GM21367 (cell line): ENCODE measurements around the gene UCK1.
"Not testable (repeated sequence)": the region's sequence is repeated elsewhere in the genome, so short reads cannot be mapped to it uniquely, and the experiment has no call there.

Source experiments
- ATAC-seq: cut with Tn5 transposase; IDR thresholded peaks from one replicate; pipeline ENCODE4 v1.9.1; 2021; ENCODE audit not compliant: unreplicated experiment

The UCK1 gene

GRCh38 chr9:131524665-131525315, 6.3 kb downstream of the UCK1 start:
- no peak for ATAC-seq

GRCh38 chr9:131523451-131524435, 7.3 kb downstream of the UCK1 start:
- no peak for ATAC-seq

- ATAC-seq: no peak
Measured at GRCh38 chr9:131523086-131523388, 8.0 kb downstream of the UCK1 start.

- ATAC-seq: no peak
Measured at GRCh38 chr9:131522257-131523085, 8.6 kb downstream of the UCK1 start.

GRCh38 chr9:131521822-131522221, 9.2 kb downstream of the UCK1 start:
- ATAC-seq: no peak

GRCh38 chr9:131521203-131521602, 9.9 kb downstream of the UCK1 start:
- ATAC-seq: no peak

GRCh38 chr9:131520503-131520902, 10.6 kb downstream of the UCK1 start:
- no peak for ATAC-seq

- no peak for ATAC-seq
Measured at GRCh38 chr9:131518553-131518952, 12.5 kb downstream of the UCK1 start.

GRCh38 chr9:131517761-131518190, 13.3 kb downstream of the UCK1 start:
- ATAC-seq: no peak

GRCh38 chr9:131516930-131517329, 14.1 kb downstream of the UCK1 start:
- ATAC-seq: no peak

GRCh38 chr9:131516100-131516499, 15.0 kb downstream of the UCK1 start:
- no peak for ATAC-seq

- ATAC-seq: not testable (repeated sequence)
Measured at GRCh38 chr9:131515559-131516031, 15.5 kb downstream of the UCK1 start.

- ATAC-seq: no peak
Measured at GRCh38 chr9:131513177-131513576, 17.9 kb downstream of the UCK1 start.

- ATAC-seq: no peak
Measured at GRCh38 chr9:131511880-131512279, 19.2 kb downstream of the UCK1 start.

GRCh38 chr9:131511416-131511815, 19.6 kb downstream of the UCK1 start:
- no peak for ATAC-seq

GRCh38 chr9:131505012-131505411, 26.1 kb downstream of the UCK1 start:
- ATAC-seq: no peak

GRCh38 chr9:131503626-131504465, 27.2 kb downstream of the UCK1 start:
- ATAC-seq: no peak

- peak; percentile 69 for ATAC-seq
Measured at GRCh38 chr9:131502781-131503625, 28.1 kb downstream of the UCK1 start, which contains the start of gene POMT1. POMT1 (plus strand) TSS chr9:131502918; CDS start chr9:131504219, 1,301 bp downstream.

GRCh38 chr9:131500939-131501541, 30.0 kb downstream of the UCK1 start:
- ATAC-seq: no peak
